Choroid plexus epithelial cell (primary cell): ENCODE data around the gene XIRP2.
"Not testable (repeated sequence)": the region's sequence is repeated elsewhere in the genome, so short reads cannot be mapped to it uniquely, and the experiment has no call there.

ENCODE experiments used
- DNase-seq: peaks from one replicate; pipeline ENCODE4 v3.0.0-alpha.2; 2010; ENCODE audit warnings: low read depth
- H3K4me3 ChIP-seq: 2 replicates; pipeline ENCODE4 v1.5.1; 2011; ENCODE audit warnings: low read depth, mild to moderate bottlenecking, control low read depth, low read length, moderate library complexity
- TF ChIP-seq, protein P1 (sequence below): conservative IDR thresholded peaks from 2 replicates; pipeline ENCODE4 v1.5.1; 2011; ENCODE audit warnings: low read depth, mild to moderate bottlenecking, control low read depth, inconsistent platforms, low read length, moderate library complexity

Gene XIRP2

DNA sequence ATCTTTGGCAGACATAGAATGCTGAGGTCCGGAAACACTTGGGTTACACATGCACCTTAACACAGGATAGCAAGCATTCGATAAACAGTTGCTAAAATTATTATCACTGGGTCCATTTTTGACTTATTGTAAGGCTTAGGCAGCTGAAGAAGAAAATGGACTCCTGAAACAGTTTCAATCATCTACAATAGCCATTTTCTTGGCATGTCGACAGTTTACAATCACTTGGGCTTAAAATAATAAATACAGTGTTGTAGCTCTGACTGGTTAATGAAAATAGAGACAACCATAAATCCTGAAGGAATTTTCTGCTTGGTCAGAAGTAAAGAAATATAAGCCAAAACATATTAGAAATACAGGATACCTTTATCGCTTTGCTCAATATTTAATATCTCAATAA is 169.2 kb downstream of the XIRP2 start:
- TF ChIP-seq, protein P1, sequence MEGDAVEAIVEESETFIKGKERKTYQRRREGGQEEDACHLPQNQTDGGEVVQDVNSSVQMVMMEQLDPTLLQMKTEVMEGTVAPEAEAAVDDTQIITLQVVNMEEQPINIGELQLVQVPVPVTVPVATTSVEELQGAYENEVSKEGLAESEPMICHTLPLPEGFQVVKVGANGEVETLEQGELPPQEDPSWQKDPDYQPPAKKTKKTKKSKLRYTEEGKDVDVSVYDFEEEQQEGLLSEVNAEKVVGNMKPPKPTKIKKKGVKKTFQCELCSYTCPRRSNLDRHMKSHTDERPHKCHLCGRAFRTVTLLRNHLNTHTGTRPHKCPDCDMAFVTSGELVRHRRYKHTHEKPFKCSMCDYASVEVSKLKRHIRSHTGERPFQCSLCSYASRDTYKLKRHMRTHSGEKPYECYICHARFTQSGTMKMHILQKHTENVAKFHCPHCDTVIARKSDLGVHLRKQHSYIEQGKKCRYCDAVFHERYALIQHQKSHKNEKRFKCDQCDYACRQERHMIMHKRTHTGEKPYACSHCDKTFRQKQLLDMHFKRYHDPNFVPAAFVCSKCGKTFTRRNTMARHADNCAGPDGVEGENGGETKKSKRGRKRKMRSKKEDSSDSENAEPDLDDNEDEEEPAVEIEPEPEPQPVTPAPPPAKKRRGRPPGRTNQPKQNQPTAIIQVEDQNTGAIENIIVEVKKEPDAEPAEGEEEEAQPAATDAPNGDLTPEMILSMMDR = no peak
- no peak for DNase-seq
- no peak overlapping the region for H3K4me3 ChIP-seq

DNA sequence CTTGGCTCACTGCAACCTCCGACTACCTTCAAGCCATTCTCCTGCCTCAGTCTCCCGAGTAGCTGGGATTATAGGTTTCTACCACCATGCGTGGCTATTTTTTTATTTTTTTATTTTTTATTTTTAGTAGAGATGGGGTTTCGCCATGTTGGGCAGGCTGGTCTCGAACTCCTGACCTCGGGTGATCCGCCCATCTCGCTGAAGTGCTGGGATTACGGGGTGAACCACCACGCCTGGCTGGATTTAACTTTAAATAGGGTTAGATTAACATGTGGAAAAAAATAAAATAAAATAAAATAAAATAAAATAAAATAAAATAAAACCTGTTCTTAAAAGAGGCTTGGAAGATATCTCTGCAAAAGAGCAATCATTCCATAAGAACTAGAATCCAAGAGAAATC is 170.9 kb downstream of the XIRP2 start:
- no peak overlapping the region for H3K4me3 ChIP-seq
- no peak for DNase-seq
- TF ChIP-seq, protein P1 = no peak

DNA sequence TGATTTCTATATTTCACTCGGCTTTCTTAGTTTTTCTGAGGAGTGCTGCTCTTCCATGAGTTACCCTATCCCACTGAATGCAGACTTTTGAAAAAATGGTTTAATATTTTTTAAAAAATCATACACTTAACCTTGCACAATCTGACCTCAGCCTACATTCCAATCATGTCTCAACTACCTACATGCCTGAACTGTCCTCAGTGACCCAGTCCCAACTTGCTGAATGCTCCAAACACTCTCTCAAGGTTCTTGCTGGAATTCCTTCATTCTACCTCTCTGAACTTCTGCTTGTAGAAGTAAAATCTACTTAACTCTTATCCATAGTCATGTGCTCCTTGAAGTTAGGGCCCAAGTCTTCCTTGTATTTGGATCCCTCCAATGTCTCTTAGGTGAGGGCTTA is 181.6 kb downstream of the XIRP2 start:
- H3K4me3 ChIP-seq = no peak overlapping the region
- peak; percentile 68 for DNase-seq
- TF ChIP-seq, protein P1 = no peak

DNA sequence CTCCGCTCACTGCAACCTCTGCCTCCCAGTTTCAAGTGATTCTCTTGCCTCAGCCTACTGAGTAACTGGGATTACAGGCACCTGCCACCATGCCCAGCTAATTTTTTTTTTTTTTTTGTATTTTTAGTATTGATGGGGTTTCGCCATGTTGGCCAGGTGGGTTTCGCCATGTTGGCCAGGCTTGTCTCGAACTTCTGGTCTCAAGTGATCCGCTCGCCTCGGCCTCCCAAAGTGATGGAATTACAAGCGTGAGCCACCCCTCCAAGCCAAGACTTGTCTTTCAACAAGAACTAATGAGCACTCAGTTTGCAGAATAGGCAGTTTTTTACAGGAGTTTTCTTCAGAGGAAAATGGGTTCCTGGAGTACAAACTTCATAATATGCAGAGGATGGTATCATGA is 187.4 kb downstream of the XIRP2 start:
- DNase-seq, H3K4me3 ChIP-seq: not testable (repeated sequence)

DNA sequence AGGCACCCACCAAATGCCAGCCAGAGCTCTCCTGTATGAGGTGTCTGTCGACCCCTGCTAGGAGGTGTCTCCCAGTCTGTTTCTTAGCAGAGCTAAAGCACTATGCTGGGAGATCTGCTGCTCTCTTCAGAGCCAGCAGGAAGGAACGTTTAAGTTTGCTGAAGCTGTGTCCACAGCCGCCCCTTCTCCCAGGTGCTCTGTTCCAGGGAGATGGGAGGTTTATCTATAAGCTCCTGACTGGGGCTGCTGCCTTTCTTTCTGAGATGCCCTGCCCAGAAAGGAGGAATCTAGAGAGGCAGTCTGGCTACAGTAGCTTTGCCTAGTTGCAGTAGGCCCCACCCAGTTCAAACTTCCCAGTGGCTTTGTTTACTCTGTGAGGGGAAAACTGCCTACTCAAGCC is 210.7 kb downstream of the XIRP2 start:
- not testable (repeated sequence) for H3K4me3 ChIP-seq

DNA sequence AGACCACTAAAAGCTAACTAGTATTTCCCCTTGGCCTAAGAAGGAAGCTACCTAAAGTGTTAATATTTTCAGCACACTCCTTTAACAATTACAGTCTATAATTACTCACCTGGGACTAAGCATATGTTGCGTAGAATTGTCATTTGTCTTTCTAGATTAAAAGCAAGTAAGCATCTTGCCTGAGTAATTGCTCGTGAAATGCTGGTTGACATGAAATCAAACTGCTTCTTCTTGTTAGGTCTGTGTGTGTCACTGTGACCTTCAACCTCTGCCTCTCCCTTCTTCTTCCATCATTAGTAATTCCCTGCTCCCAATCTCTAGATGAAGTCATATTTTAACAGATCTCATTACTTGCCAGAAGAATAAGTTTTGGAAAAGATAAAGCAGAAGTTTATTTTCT is 212.2 kb downstream of the XIRP2 start:
- DNase-seq = no peak
- TF ChIP-seq, protein P1 = no peak
- H3K4me3 ChIP-seq = no peak overlapping the region

More for the DNA sequence above, 210.7 kb downstream of the XIRP2 start:
- DNase-seq = not testable (repeated sequence)

DNA sequence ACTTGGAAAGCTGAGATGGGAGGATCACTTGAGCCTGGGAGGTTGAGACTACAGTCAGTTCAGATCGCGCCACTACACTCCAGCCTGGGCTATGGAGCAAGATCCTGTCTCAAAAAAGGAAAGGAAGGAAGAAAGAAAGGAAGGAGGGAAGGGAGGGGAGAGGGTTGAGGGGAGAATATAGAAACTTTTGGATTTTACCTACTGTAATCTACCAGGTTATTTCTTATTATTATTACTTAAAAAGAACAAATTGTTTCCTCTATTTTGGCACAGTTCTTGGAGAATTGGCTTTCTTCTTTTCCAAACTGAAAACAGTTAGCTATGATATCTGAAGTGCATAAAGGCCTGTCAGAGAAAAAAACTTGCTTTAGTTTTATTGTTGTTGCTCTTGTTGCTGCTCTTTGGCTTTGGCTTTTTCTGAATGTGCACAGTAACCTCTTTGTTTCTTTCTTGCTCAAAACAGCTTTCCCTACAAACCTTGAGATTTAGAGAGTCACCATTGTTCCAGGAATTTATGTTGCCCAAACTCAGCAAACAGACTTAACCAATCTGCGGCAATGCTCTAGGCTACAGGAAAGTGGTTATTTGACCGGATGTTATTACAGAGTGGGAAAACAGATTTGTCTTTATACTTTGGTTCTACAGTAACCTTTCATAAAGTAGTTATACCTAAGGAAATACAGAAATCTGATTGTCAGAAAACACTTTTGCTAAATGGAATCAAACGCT is 214.9 kb downstream of the XIRP2 start:
- TF ChIP-seq, protein P1 = no peak
- no peak for DNase-seq

DNA sequence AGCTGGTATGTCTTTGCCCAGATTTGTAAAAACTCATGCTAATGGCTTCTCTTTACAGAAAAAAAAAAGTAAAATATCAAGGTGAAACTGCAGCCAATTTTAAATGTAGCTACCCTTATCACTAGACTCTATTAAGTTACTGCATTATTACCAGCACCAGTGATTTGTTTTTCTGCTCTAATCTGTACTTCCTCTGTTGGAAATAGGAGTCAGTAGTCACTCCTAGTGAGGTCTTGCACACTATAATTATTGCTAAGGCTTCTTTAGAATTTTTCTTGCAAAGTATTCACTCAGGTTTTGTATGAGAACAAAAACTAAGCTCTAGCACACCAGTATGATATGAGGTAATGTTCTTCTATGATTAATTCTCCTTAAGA is 215.5 kb downstream of the XIRP2 start:
- DNase-seq = no peak
- TF ChIP-seq, protein P1 = no peak
- H3K4me3 ChIP-seq = no peak overlapping the region

More for the DNA sequence above, 214.9 kb downstream of the XIRP2 start:
- no peak overlapping the region for H3K4me3 ChIP-seq
